H1 (cell line): ENCODE results near the gene GLTPD2. TPM values are rescaled to one million over a fixed set of nuclear protein-coding genes. Genes with fewer than 3 reads are reported as not detected.

Source experiments
- CTCF ChIA-PET: fragments of 300-600 bp; sonication (Branson Sonifier 250); formaldehyde crosslinking; loops from one replicate; lab custom pipeline; 2021; ENCODE audit not compliant: partially characterized antibody; lab: Charles Lee
- POLR2A ChIA-PET: fragments of 300-600 bp; sonication (Branson Sonifier 250); formaldehyde crosslinking; loops from one replicate; lab custom pipeline; 2021; ENCODE audit warnings: inconsistent platforms; ENCODE audit not compliant: partially characterized antibody; lab: Charles Lee
- DNase-seq, 2 experiments: peaks; one replicate each; pipeline versions ENCODE4 v3.0.0 to v3.0.0-alpha.2; 2010 to 2022; ENCODE audit warnings: low spot score in 2 of 2, low read depth in 1 of 2, mixed read lengths in 1 of 2
- FAIRE-seq: peaks from 2 replicates; lab custom pipeline; 2011; peaks lifted over from hg19 to GRCh38; lab: Jason Lieb, UNC
- H2AFZ ChIP-seq: 2 replicates; pipeline ENCODE4 v1.8.1; 2012; ENCODE audit warnings: low read length, inconsistent platforms
- H2AK5ac ChIP-seq: 2 replicates; pipeline ENCODE4 v1.6.1; 2013; ENCODE audit warnings: low read depth, low read length
- H2BK120ac ChIP-seq: replicated peaks from 2 replicates; pipeline ENCODE3; 2013; ENCODE audit warnings: low read depth, low read length, inconsistent platforms
- H2BK12ac ChIP-seq: 2 replicates; pipeline ENCODE4 v1.6.1; 2013; ENCODE audit warnings: low read depth, low read length
- H2BK15ac ChIP-seq: 2 replicates; pipeline ENCODE4 v1.6.1; 2013; ENCODE audit warnings: low read length
- H2BK20ac ChIP-seq: 2 replicates; pipeline ENCODE4 v1.6.1; 2013; ENCODE audit warnings: low read length
- H2BK5ac ChIP-seq: 2 replicates; pipeline ENCODE4 v1.6.1; 2013; ENCODE audit warnings: low read depth, low read length
- H3K14ac ChIP-seq: 2 replicates; pipeline ENCODE4 v1.6.1; 2013; ENCODE audit warnings: inconsistent platforms; ENCODE audit not compliant: insufficient read length
- H3K18ac ChIP-seq: 2 replicates; pipeline ENCODE4 v1.6.1; 2013; ENCODE audit warnings: low read length; ENCODE audit errors: extremely low read depth
- H3K23ac ChIP-seq: 2 replicates; pipeline ENCODE4 v1.6.1; 2013; ENCODE audit warnings: inconsistent platforms; ENCODE audit not compliant: insufficient read length
- H3K23me2 ChIP-seq: 2 replicates; pipeline ENCODE4 v1.6.1; 2013; ENCODE audit warnings: low read depth, low read length
- H3K27ac ChIP-seq: 2 replicates; pipeline ENCODE4 v1.6.1; 2011; ENCODE audit warnings: low read depth, low read length, inconsistent platforms
- H3K27me3 ChIP-seq, 4 experiments: replicated peaks in 1 of 4; 1 replicate in 1 of 4; 2 replicates in 3 of 4; pipeline versions ENCODE4 v1.6.1 to v1.8.1; 2011 to 2013; ENCODE audit warnings: low read length in 3 of 4, mild to moderate bottlenecking in 3 of 4, inconsistent platforms in 2 of 4, mixed read lengths in 2 of 4, moderate library complexity in 1 of 4; ENCODE audit not compliant: control insufficient read depth in 3 of 4, insufficient read depth in 3 of 4; ENCODE audit errors: extremely low read depth in 1 of 4
- H3K36me3 ChIP-seq, 4 experiments: 2 replicates each; pipeline versions ENCODE4 v1.6.1 to v1.8.1; 2011 to 2013; ENCODE audit warnings: mild to moderate bottlenecking in 4 of 4, low read length in 3 of 4, moderate library complexity in 2 of 4, control low read depth in 1 of 4, inconsistent platforms in 1 of 4; ENCODE audit not compliant: insufficient read depth in 4 of 4, control insufficient read depth in 2 of 4
- H3K4ac ChIP-seq: replicated peaks from 2 replicates; pipeline ENCODE3; 2013; ENCODE audit warnings: low read length, low read depth, mixed read lengths, inconsistent platforms; ENCODE audit not compliant: insufficient read length
- H3K4me1 ChIP-seq, 4 experiments: replicated peaks in 1 of 4; 1 replicate in 1 of 4; 2 replicates in 3 of 4; pipeline versions ENCODE4 v1.6.1 to v1.8.1; 2011 to 2013; ENCODE audit warnings: low read length in 3 of 4, inconsistent platforms in 2 of 4, mixed read lengths in 1 of 4; ENCODE audit not compliant: insufficient read depth in 4 of 4, control insufficient read depth in 3 of 4
- H3K4me2 ChIP-seq, 2 experiments: 2 replicates each; pipeline versions ENCODE4 v1.6.1 to v1.8.1; 2011 to 2013; ENCODE audit warnings: low read depth in 2 of 2, low read length in 2 of 2, control low read depth in 1 of 2, inconsistent platforms in 1 of 2, mild to moderate bottlenecking in 1 of 2; ENCODE audit not compliant: insufficient read depth in 1 of 2
- H3K4me3 ChIP-seq, 4 experiments: fragments of 200-600, 300-600 bp in 1 of 4; sonication (generic), shearing (Covaris generic), sonication (Bioruptor Twin) in 1 of 4; 2 replicates each; pipeline versions ENCODE4 v1.5.1 to v1.8.1; 2011 to 2016; ENCODE audit warnings: low read length in 4 of 4, low read depth in 3 of 4, control low read depth in 2 of 4, inconsistent platforms in 2 of 4, mild to moderate bottlenecking in 2 of 4, mixed read lengths in 1 of 4, moderate library complexity in 1 of 4; ENCODE audit not compliant: insufficient read depth in 2 of 4; ENCODE audit errors: extremely low read depth in 1 of 4
- H3K56ac ChIP-seq: replicated peaks from 2 replicates; pipeline ENCODE3; 2013; ENCODE audit warnings: low read depth, mild to moderate bottlenecking, mixed read lengths, low read length, inconsistent platforms; ENCODE audit not compliant: insufficient read length
- H3K79me1 ChIP-seq: 2 replicates; pipeline ENCODE4 v1.6.1; 2013; ENCODE audit warnings: low read depth, low read length, control low read depth
- H3K79me2 ChIP-seq, 2 experiments: 2 replicates each; pipeline versions ENCODE4 v1.6.1 to v1.8.1; 2012 to 2013; ENCODE audit warnings: low read length in 2 of 2, mild to moderate bottlenecking in 2 of 2, inconsistent platforms in 1 of 2; ENCODE audit not compliant: insufficient read depth in 2 of 2, control insufficient read depth in 1 of 2
- H3K9ac ChIP-seq, 4 experiments: replicated peaks in 1 of 4; 1 replicate in 1 of 4; 2 replicates in 3 of 4; pipeline versions ENCODE4 v1.6.1 to v1.8.1; 2011 to 2013; ENCODE audit warnings: low read depth in 3 of 4, low read length in 3 of 4, control low read depth in 2 of 4, mild to moderate bottlenecking in 2 of 4, moderate library complexity in 2 of 4, inconsistent platforms in 1 of 4; ENCODE audit errors: extremely low read depth in 1 of 4
- H3K9me3 ChIP-seq, 2 experiments: 2 replicates each; pipeline versions ENCODE4 v1.6.1 to v1.8.1; 2012 to 2013; ENCODE audit warnings: mild to moderate bottlenecking in 2 of 2, moderate library complexity in 2 of 2, control low read depth in 1 of 2, inconsistent platforms in 1 of 2, low read depth in 1 of 2, low read length in 1 of 2, mixed read lengths in 1 of 2; ENCODE audit not compliant: insufficient read depth in 2 of 2
- H4K20me1 ChIP-seq, 2 experiments: replicated peaks in 1 of 2; 2 replicates each; pipeline versions ENCODE3 to v1.8.1; 2011 to 2013; ENCODE audit warnings: inconsistent platforms in 2 of 2, low read length in 2 of 2, mild to moderate bottlenecking in 1 of 2; ENCODE audit not compliant: insufficient read depth in 2 of 2, control insufficient read depth in 1 of 2
- H4K5ac ChIP-seq: 2 replicates; pipeline ENCODE4 v1.6.1; 2013; ENCODE audit warnings: low read length, low read depth, mixed read lengths, inconsistent platforms; ENCODE audit not compliant: insufficient read length
- H4K8ac ChIP-seq: 2 replicates; pipeline ENCODE4 v1.8.0; 2013; ENCODE audit warnings: mild to moderate bottlenecking, moderate library complexity, low read length, inconsistent platforms; ENCODE audit not compliant: insufficient read depth; ENCODE audit errors: extremely low read depth
- H4K91ac ChIP-seq: replicated peaks from 2 replicates; pipeline ENCODE3; 2013; ENCODE audit warnings: low read length, mixed read lengths, inconsistent platforms; ENCODE audit not compliant: insufficient read length
- GABPA ChIP-seq: IDR thresholded peaks from 2 replicates; pipeline ENCODE4 v1.6.1; 2011; ENCODE audit warnings: mild to moderate bottlenecking, low read length, moderate library complexity, borderline replicate concordance; ENCODE audit not compliant: insufficient read depth
- JUN ChIP-seq: IDR thresholded peaks from 2 replicates; pipeline ENCODE4 v1.6.1; 2011; ENCODE audit warnings: low read depth, mild to moderate bottlenecking, improper control_type of control experiment, low read length
- KDM1A ChIP-seq: fragments of 200-600, 300-600 bp; sonication (generic); IDR thresholded peaks from 2 replicates; pipeline ENCODE4 v1.7.1; 2016; ENCODE audit warnings: mild to moderate bottlenecking, low read length, borderline replicate concordance
- POLR2AphosphoS5 ChIP-seq: IDR thresholded peaks from 2 replicates; pipeline ENCODE4 v1.6.1; 2011; ENCODE audit warnings: low read depth, low read length
- RBBP5 ChIP-seq: IDR thresholded peaks from 2 replicates; pipeline ENCODE4 v1.7.1; 2012; ENCODE audit warnings: low read depth, mild to moderate bottlenecking, inconsistent platforms, low read length, moderate library complexity, borderline replicate concordance
- RFX5 ChIP-seq: IDR thresholded peaks from 2 replicates; pipeline ENCODE4 v1.6.1; 2011; ENCODE audit warnings: low read depth, low read length, improper control_type of control experiment, borderline replicate concordance
- SIRT6 ChIP-seq: IDR thresholded peaks from one replicate; pipeline ENCODE4 v1.7.1; 2012; ENCODE audit warnings: low read length, inconsistent platforms
- SIX5 ChIP-seq: IDR thresholded peaks from 2 replicates; pipeline ENCODE4 v1.6.1; 2011; ENCODE audit warnings: mild to moderate bottlenecking, low read depth, low read length
- SP4 ChIP-seq: IDR thresholded peaks from 2 replicates; pipeline ENCODE4 v1.6.1; 2012; ENCODE audit warnings: low read length, inconsistent platforms
- SUZ12 ChIP-seq: fragments of 200-600 bp; sonication (generic); IDR thresholded peaks from 2 replicates; pipeline ENCODE4 v1.6.1; 2012; ENCODE audit warnings: mild to moderate bottlenecking, inconsistent platforms, low read length, moderate library complexity, mixed read lengths
- TAF7 ChIP-seq: optimal IDR thresholded peaks from 2 replicates; pipeline ENCODE3; 2011; ENCODE audit warnings: low read depth, mild to moderate bottlenecking, inconsistent platforms, low read length, moderate library complexity, borderline replicate concordance
- ZNF274 ChIP-seq: IDR thresholded peaks from 2 replicates; pipeline ENCODE4 v1.7.0; 2012; ENCODE audit warnings: low read length, borderline replicate concordance; ENCODE audit errors: extremely low read depth
- WGBS, 2 experiments: shearing (Covaris generic) in 1 of 2; methylation state at CpG; one replicate each; pipeline versions ENCODE4 v1.1.6 to v1.1.7; 2013 to 2015; ENCODE audit warnings: low lambda C conversion rate in 2 of 2, mixed read lengths in 2 of 2, inconsistent platforms in 1 of 2, low coverage in 1 of 2, missing lambda C conversion rate in 1 of 2; ENCODE audit not compliant: insufficient replicate concordance in 2 of 2, insufficient coverage in 1 of 2, insufficient read length in 1 of 2; ENCODE audit errors: extremely low coverage in 1 of 2, missing lambda C conversion rate in 1 of 2; 5-methylcytosine and 5-hydroxymethylcytosine counted together
- polyA plus RNA-seq, 7 experiments: library from polyadenylated mRNA; depleted of rRNA in 3 of 7; stranded (reverse) in 5 of 7; unstranded in 2 of 7; fragments of >200 nt in 5 of 7; fragments of 200-250 nt in 2 of 7; gene quantifications; 1 replicate in 5 of 7; 2 replicates in 1 of 7; 4 replicates in 1 of 7; pipeline versions ENCODE4 v1.2.1 to v1.2.3, GENCODE V29; 2011 to 2013; ENCODE audit warnings: missing spikeins in 2 of 7, mixed read lengths in 2 of 7
- total RNA-seq: library from RNA; stranded (reverse); fragmentation: NEBNext Ultra II Directional; extraction: Animal tissue kit (Norgen Biotek cat#: 25700); gene quantifications from 2 replicates; pipeline ENCODE4 v1.2.1, GENCODE V29; 2021
- TF ChIP-seq, protein P1 (sequence below): IDR thresholded peaks from 2 replicates; pipeline ENCODE4 v1.6.1; 2011; ENCODE audit warnings: low read length, improper control_type of control experiment
- TF ChIP-seq, protein P2 (sequence below): IDR thresholded peaks from 2 replicates; pipeline ENCODE4 v1.6.1; 2012; ENCODE audit warnings: inconsistent platforms

The GLTPD2 gene
- total and polyA plus RNA-seq, 2 of the 8 experiments (the other 6 are each of a cell fraction or from before 2014, with no cell fraction given), result not detected

DNA sequence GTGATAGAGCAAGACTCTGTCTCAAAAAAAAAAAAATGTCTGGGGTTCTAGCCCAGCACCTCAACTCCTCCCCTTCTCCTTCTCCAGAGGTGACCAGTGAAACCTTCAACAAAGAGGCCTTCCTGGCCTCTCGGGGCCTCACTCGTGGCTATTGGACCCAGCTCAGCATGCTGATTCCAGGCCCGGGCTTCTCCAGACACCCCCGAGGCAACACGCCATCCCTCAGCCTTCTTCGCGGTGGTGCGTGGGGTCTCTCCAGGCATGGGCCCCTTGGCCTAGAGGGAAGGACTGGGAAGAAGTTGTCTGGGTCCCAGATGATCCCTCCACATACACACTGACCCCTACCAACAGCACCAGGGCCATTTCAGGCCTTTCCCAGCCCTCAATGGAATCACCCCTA lies 45.5 kb upstream of the GLTPD2 start:
- no peak overlapping the region for H3K23ac ChIP-seq
- no peak for FAIRE-seq
- TF ChIP-seq RBBP5 (no peak), TAF7 (no peak), SP4 (no peak), SIX5 (no peak), GABPA (no peak), RFX5 (no peak), SIRT6 (no peak), SUZ12 (no peak), POLR2AphosphoS5 (no peak), KDM1A (no peak), ZNF274 (no peak), JUN (no peak)
- TF ChIP-seq, protein P1, sequence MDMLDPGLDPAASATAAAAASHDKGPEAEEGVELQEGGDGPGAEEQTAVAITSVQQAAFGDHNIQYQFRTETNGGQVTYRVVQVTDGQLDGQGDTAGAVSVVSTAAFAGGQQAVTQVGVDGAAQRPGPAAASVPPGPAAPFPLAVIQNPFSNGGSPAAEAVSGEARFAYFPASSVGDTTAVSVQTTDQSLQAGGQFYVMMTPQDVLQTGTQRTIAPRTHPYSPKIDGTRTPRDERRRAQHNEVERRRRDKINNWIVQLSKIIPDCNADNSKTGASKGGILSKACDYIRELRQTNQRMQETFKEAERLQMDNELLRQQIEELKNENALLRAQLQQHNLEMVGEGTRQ, result no peak
- TF ChIP-seq, protein P2, sequence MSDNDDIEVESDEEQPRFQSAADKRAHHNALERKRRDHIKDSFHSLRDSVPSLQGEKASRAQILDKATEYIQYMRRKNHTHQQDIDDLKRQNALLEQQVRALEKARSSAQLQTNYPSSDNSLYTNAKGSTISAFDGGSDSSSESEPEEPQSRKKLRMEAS, result no peak

More for the DNA sequence above, 45.5 kb upstream of the GLTPD2 start:
- Histone ChIP-seq H3K9me3 (no peaks in the 10 kb centered on the region; a peak in 1 of 4 replicates), H2BK15ac (no peak overlapping the region), H2BK12ac (no peak overlapping the region), H3K4me3 (no peak overlapping the region), H3K4me2 (no peak overlapping the region), H3K27ac (no peak overlapping the region), H3K4ac (no peak overlapping the region), H2BK5ac (no peak overlapping the region), H2AK5ac (no peak overlapping the region), H3K14ac (no peak overlapping the region), H4K8ac (no peak overlapping the region), H2BK120ac (no peak overlapping the region), H4K5ac (no peak overlapping the region), H4K91ac (no peak overlapping the region), H3K79me1 (no peaks in the 10 kb centered on the region), H3K27me3 (peaks cover 27 to 52% (median 41%) of the 10 kb centered on the region in 4 experiments), H3K18ac (no peak overlapping the region), H2BK20ac (no peak overlapping the region), H3K23me2 (peaks cover 21% of the 10 kb centered on the region; the same call in 1 of the 2 replicates), H2AFZ (no peak overlapping the region), H3K4me1 (peaks cover 0 to 10% (median 7%) of the 10 kb centered on the region in 4 experiments; a peak in 5 of 7 replicates), H3K56ac (no peak overlapping the region), H3K9ac (no peak overlapping the region), H3K79me2 (no peaks in the 10 kb centered on the region), H4K20me1 (no peaks in the 10 kb centered on the region), H3K36me3 (no peaks in the 10 kb centered on the region; a peak in 1 of 8 replicates)
- ChIA-PET POLR2A (no interaction called here), CTCF (interaction anchor here (0.9 to 3.1 kb wide), 7 partner anchors 10 to 117 kb away, joined by 3 to 14 read pairs (median 4); partner anchors contain the start of gene MED11)
- DNase-seq, result no peak
- 96% methylated on average over 8 of the region's 8 CpGs; no CpG with 5 or more reads in 1 of the 2 experiments for WGBS, 2 experiments
